ENCODE measurements around the gene AKT2. TPM values are rescaled to one million over a fixed set of nuclear protein-coding genes. Genes with fewer than 3 reads are reported as not detected.

Gene AKT2
- total RNA-seq, 1 experiment from 2014 or later: 80.6 TPM

GRCh38 chr19:40264314-40265054 lies 20.7 kb downstream of the AKT2 start:
- Histone ChIP-seq H3K9ac (ENCODE audit: low read length) (no peak overlapping the region), H3K4me1 (ENCODE audit: insufficient read depth, low read length) (no peaks in the 10 kb centered on the region), H3K4me2 (ENCODE audit: low read length) (no peak overlapping the region), H3K27me3 (ENCODE audit: low read length) (no peaks in the 10 kb centered on the region), H3K9me3 (ENCODE audit: low read length) (no peaks in the 10 kb centered on the region), H2AFZ (ENCODE audit: low read length) (no peak overlapping the region), H3F3A (ENCODE audit: low read length, unreplicated experiment) (no peaks in the 10 kb centered on the region), H3K9me2 (replicated peaks; ENCODE audit: low read length) (no peaks in the 10 kb centered on the region), H3K36me3 (ENCODE audit: low read depth, low read length) (no peaks in the 10 kb centered on the region), H3K27ac (ENCODE audit: low read length) (no peak overlapping the region), H3K4me3 (ENCODE audit: low read length) (no peak overlapping the region), H3K79me2 (ENCODE audit: low read length) (peaks cover 21% of the 10 kb centered on the region), H4K20me1 (ENCODE audit: low read length) (no peaks in the 10 kb centered on the region)
- TF ChIP-seq EZH2 (IDR thresholded peaks at IDR 0.05; ENCODE audit: low read length, unreplicated experiment): no peak
- no peak for TF ChIP-seq CTCF (conservative IDR thresholded peaks at IDR 0.05; ENCODE audit: low read depth, low read length)
- TF ChIP-seq EZH2phosphoT487 (IDR thresholded peaks at IDR 0.05; ENCODE audit: borderline replicate concordance, low read length): no peak
- ATAC-seq (no peak), DNase-seq (no peak)
- intact Hi-C loops (cut with micrococcal nuclease): no loop called here
- POLR2A ChIA-PET (ENCODE audit: unreplicated experiment): no interaction called here
- no TSS peak for BruUV-seq (replicated peaks)
- CTCF ChIA-PET: no interaction called here

- no peak overlapping the region for H2AFZ ChIP-seq (ENCODE audit: low read length)
- ChIA-PET POLR2A (ENCODE audit: unreplicated experiment) (no interaction called here), CTCF (no interaction called here)
- BruUV-seq (replicated peaks): no TSS peak
- no peaks in the 10 kb centered on the region for H3F3A ChIP-seq (ENCODE audit: low read length, unreplicated experiment)
- no peak overlapping the region for H3K27ac ChIP-seq (ENCODE audit: low read length)
- no peaks in the 10 kb centered on the region for H3K36me3 ChIP-seq (ENCODE audit: low read depth, low read length)
- intact Hi-C loops (cut with micrococcal nuclease): no loop called here
- no peaks in the 10 kb centered on the region for H3K4me1 ChIP-seq (ENCODE audit: insufficient read depth, low read length)
- no peaks in the 10 kb centered on the region for H3K9me3 ChIP-seq (ENCODE audit: low read length)
- no peak for DNase-seq
- H4K20me1 ChIP-seq (ENCODE audit: low read length): no peaks in the 10 kb centered on the region
- H3K4me2 ChIP-seq (ENCODE audit: low read length): no peak overlapping the region
- H3K27me3 ChIP-seq (ENCODE audit: low read length): no peaks in the 10 kb centered on the region
- peaks cover 24% of the 10 kb centered on the region for H3K79me2 ChIP-seq (ENCODE audit: low read length)
- no peak overlapping the region for H3K4me3 ChIP-seq (ENCODE audit: low read length)
- no peak overlapping the region for H3K9ac ChIP-seq (ENCODE audit: low read length)
- TF ChIP-seq EZH2 (IDR thresholded peaks at IDR 0.05; ENCODE audit: low read length, unreplicated experiment): no peak
- no peak for TF ChIP-seq EZH2phosphoT487 (IDR thresholded peaks at IDR 0.05; ENCODE audit: borderline replicate concordance, low read length)
- no peak for TF ChIP-seq CTCF (conservative IDR thresholded peaks at IDR 0.05; ENCODE audit: low read depth, low read length)
- no peaks in the 10 kb centered on the region for H3K9me2 ChIP-seq (replicated peaks; ENCODE audit: low read length)
- no peak for ATAC-seq
Observed at GRCh38 chr19:40263440-40264313, 21.5 kb downstream of the AKT2 start.

- ChIA-PET POLR2A (ENCODE audit: unreplicated experiment) (no interaction called here), CTCF (no interaction called here)
- Histone ChIP-seq H3K4me3 (ENCODE audit: low read length) (no peak overlapping the region), H3K4me2 (ENCODE audit: low read length) (no peak overlapping the region), H3K9ac (ENCODE audit: low read length) (no peak overlapping the region), H3K79me2 (ENCODE audit: low read length) (peaks cover 27% of the 10 kb centered on the region), H3K9me2 (replicated peaks; ENCODE audit: low read length) (no peaks in the 10 kb centered on the region), H3K27ac (ENCODE audit: low read length) (no peak overlapping the region), H3F3A (ENCODE audit: low read length, unreplicated experiment) (no peaks in the 10 kb centered on the region), H3K27me3 (ENCODE audit: low read length) (no peaks in the 10 kb centered on the region), H2AFZ (ENCODE audit: low read length) (no peak overlapping the region), H3K4me1 (ENCODE audit: insufficient read depth, low read length) (peaks cover 2% of the 10 kb centered on the region; the same call in 1 of the 2 replicates), H4K20me1 (ENCODE audit: low read length) (no peaks in the 10 kb centered on the region), H3K9me3 (ENCODE audit: low read length) (no peaks in the 10 kb centered on the region), H3K36me3 (ENCODE audit: low read depth, low read length) (no peaks in the 10 kb centered on the region)
- TF ChIP-seq CTCF (conservative IDR thresholded peaks at IDR 0.05; ENCODE audit: low read depth, low read length) (no peak), EZH2 (IDR thresholded peaks at IDR 0.05; ENCODE audit: low read length, unreplicated experiment) (no peak), EZH2phosphoT487 (IDR thresholded peaks at IDR 0.05; ENCODE audit: borderline replicate concordance, low read length) (no peak)
- BruUV-seq (replicated peaks): no TSS peak
- no peak for DNase-seq
- intact Hi-C loops (cut with micrococcal nuclease): no loop called here
- ATAC-seq: no peak
Observed at GRCh38 chr19:40262422-40262821, 22.7 kb downstream of the AKT2 start.
